Measurements from ENCODE around the gene SLMAP.
A peak's percentile ranks its signal among the peaks of the same experiment; 100 is the strongest.

SLMAP gene

DNA sequence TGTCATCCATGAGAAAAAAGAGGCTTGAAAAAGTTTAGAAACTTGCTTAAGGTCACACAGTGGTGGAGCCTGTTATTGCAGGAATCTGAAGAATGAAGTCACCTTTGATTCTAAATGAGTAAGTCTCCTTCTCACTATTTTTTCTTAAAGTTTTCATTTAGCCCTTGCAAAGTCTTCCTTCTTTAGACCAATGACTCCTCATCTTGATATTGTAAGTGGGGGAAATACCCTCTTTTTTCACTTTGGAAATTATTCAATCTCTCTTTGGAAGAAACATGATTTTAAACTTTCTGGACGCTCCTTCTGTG is 787 bp upstream of the SLMAP start:
- Histone ChIP-seq H3K4me3 (ENCODE audit: low read length) (peak overlapping the region; percentile 89), H3K4me1 (ENCODE audit: control insufficient read depth, low read depth, low read length) (peaks cover 13% of the 10 kb centered on the region), H3K27me3 (ENCODE audit: control insufficient read depth, insufficient read depth, low read length) (peaks cover 9% of the 10 kb centered on the region), H3K9ac (ENCODE audit: low read length) (peak overlapping the region; percentile 93), H3K9me3 (ENCODE audit: control insufficient read depth, low read depth, low read length) (no peaks in the 10 kb centered on the region), H3K36me3 (ENCODE audit: control insufficient read depth, low read depth, low read length) (peaks cover 6% of the 10 kb centered on the region), H3K27ac (ENCODE audit: low read length) (peak overlapping the region; percentile 99)

DNA sequence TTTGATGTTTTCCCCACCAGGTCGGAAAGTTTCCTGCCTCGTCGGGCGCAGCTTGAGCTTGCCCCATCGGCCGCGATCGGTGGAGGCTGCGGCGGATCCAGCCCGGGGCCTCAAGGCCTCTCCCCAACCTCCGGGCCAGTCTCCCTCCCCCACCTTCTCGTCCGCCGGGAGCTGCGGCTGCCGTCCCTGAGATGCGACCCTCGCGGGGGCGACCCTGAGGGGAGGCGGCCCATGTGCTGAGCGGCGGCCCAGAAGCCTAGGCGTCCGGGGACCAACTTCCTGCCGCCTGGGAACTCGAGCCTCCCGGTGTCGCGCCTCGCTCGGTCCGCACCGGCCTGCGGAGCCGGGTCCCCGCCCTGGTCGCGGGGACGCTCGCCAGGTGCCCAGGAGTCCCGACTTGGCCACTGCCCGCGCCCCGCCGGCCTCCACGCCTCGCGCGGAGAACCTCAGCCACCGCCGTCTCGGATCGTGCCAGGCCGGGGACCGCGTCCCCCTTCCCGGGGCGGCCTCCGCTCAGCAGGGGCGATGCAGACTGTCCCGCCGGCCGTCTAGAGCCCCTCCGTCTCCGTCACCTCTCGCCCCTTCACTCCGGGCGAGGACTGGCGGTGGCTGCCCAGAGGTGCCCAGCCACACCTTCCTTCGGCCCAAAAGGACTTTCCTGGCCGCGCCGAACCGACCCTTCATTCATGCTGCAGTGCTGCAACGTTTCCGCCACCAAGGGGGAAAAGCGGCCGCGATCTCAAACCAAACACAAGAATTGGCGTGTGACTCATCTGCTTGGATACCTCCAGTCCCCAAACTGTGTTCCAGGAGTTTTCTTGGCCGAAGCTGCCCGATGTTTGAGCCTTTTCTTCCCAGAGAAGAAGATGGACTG is 656 bp downstream of the SLMAP start:
- Histone ChIP-seq H3K27me3 (ENCODE audit: control insufficient read depth, insufficient read depth, low read length) (peaks cover 9% of the 10 kb centered on the region), H3K27ac (ENCODE audit: low read length) (peak overlapping the region; percentile 99), H3K9me3 (ENCODE audit: control insufficient read depth, low read depth, low read length) (no peaks in the 10 kb centered on the region), H3K9ac (ENCODE audit: low read length) (peak overlapping the region; percentile 93), H3K4me1 (ENCODE audit: control insufficient read depth, low read depth, low read length) (peaks cover 13% of the 10 kb centered on the region), H3K4me3 (ENCODE audit: low read length) (peak overlapping the region; percentile 89), H3K36me3 (ENCODE audit: control insufficient read depth, low read depth, low read length) (peaks cover 7% of the 10 kb centered on the region)

DNA sequence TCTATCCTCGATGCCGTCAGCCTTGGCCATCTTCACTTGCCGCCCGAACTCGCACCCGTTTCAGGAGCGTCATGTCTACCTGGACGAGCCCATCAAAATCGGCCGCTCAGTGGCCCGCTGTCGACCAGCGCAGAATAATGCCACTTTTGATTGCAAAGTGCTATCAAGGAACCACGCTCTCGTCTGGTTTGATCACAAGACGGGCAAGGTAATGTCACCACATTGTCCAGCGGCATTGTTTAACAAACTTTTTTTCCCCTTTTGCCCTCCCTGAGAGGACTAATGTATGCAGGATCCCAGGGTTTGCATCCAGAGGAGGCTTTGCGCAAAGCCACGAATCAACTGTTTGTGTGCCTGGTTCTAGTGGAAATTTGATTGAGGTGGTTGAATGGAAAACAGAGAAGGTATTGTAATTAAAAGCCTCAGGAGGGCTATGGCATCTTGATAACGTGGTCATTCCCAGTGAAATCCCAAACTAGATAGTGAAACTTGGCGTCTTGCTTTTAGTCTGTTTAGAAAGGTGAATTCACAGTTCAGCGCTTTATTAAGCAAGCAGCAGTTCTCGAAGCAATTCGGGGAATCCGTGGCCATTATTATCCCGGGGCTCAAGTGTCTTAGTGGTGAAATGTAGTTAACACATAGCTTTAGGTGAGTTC is 1.7 kb downstream of the SLMAP start:
- H3K4me3 ChIP-seq (ENCODE audit: low read length), result peak overlapping the region; percentile 89
- H3K9ac ChIP-seq (ENCODE audit: low read length), result peak overlapping the region; percentile 93
- peaks cover 13% of the 10 kb centered on the region for H3K4me1 ChIP-seq (ENCODE audit: control insufficient read depth, low read depth, low read length)
- H3K36me3 ChIP-seq (ENCODE audit: control insufficient read depth, low read depth, low read length), result peaks cover 7% of the 10 kb centered on the region
- no peak overlapping the region for H3K27ac ChIP-seq (ENCODE audit: low read length)
- peaks cover 9% of the 10 kb centered on the region for H3K27me3 ChIP-seq (ENCODE audit: control insufficient read depth, insufficient read depth, low read length)
- no peaks in the 10 kb centered on the region for H3K9me3 ChIP-seq (ENCODE audit: control insufficient read depth, low read depth, low read length)

DNA sequence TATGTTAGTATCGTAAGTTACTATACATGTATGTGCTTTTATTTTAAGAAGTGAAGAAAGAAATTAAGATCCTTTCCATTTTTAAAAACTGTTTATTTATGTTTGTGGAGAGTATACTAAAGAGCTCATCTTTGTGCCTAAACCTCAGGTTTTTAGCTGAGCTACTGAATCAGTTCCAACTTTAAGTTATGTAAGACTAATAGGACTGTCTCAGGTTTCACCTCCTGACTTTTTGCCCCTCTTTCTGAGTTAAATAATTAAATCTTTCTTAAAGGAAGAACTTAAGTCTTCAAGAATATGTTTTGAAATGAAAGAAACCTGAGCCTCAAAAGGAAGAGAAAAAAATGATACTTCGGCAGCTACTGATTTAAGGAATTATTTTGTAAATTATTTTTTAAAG is 2.6 kb downstream of the SLMAP start:
- Histone ChIP-seq H3K4me1 (ENCODE audit: control insufficient read depth, low read depth, low read length) (peaks cover 13% of the 10 kb centered on the region), H3K4me3 (ENCODE audit: low read length) (peak overlapping the region; percentile 89), H3K9me3 (ENCODE audit: control insufficient read depth, low read depth, low read length) (no peaks in the 10 kb centered on the region), H3K36me3 (ENCODE audit: control insufficient read depth, low read depth, low read length) (peaks cover 7% of the 10 kb centered on the region), H3K27ac (ENCODE audit: low read length) (no peak overlapping the region), H3K27me3 (ENCODE audit: control insufficient read depth, insufficient read depth, low read length) (peaks cover 9% of the 10 kb centered on the region), H3K9ac (ENCODE audit: low read length) (no peak overlapping the region)

DNA sequence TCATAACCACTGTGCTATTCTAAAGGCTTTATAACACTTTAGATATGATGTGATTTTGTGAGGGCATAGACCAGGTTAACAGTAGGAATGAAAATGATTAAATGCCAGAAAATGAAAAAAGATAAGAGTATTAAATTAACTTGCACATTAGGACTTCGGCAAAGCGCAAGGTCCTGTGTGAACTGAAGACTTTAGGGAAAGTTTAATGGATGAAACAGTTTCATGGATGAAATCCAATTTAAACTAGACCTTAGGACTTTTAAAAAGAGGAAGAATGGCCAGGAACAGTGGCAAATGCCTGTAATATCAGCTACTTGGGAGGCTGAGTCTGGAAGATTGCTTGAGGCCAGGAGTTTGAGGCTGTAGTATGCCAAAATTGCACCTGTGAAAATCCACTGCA is 8.7 kb downstream of the SLMAP start:
- Histone ChIP-seq H3K36me3 (ENCODE audit: control insufficient read depth, low read depth, low read length) (peaks cover 8% of the 10 kb centered on the region), H3K4me1 (ENCODE audit: control insufficient read depth, low read depth, low read length) (no peaks in the 10 kb centered on the region), H3K9ac (ENCODE audit: low read length) (no peak overlapping the region), H3K27me3 (ENCODE audit: control insufficient read depth, insufficient read depth, low read length) (no peaks in the 10 kb centered on the region), H3K27ac (ENCODE audit: low read length) (no peak overlapping the region), H3K9me3 (ENCODE audit: control insufficient read depth, low read depth, low read length) (no peaks in the 10 kb centered on the region), H3K4me3 (ENCODE audit: low read length) (no peak overlapping the region)

DNA sequence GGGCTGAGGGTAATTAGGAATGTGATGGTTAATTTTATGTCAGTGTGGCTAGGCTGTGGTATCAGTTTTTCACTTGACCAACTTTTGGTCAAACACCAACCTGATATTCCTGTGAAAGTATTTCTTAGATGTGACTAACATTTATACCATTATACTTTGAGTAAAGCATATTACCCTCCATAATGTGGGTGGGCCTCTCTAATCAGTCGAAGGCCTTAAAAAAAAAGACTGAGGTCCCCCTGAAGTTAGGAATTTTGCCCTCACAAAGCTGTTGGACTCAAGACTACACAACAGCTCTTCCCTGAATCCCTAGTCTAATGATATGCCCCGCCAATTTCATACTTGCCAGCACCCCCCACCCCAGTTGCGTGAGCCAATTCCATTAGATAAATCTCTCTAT is 12.5 kb downstream of the SLMAP start:
- no peak overlapping the region for H3K27ac ChIP-seq (ENCODE audit: low read length)
- H3K4me1 ChIP-seq (ENCODE audit: control insufficient read depth, low read depth, low read length), result peaks cover 4% of the 10 kb centered on the region
- H3K27me3 ChIP-seq (ENCODE audit: control insufficient read depth, insufficient read depth, low read length), result no peaks in the 10 kb centered on the region
- H3K9ac ChIP-seq (ENCODE audit: low read length), result no peak overlapping the region
- H3K36me3 ChIP-seq (ENCODE audit: control insufficient read depth, low read depth, low read length), result peaks cover 3% of the 10 kb centered on the region
- H3K4me3 ChIP-seq (ENCODE audit: low read length), result no peak overlapping the region
- H3K9me3 ChIP-seq (ENCODE audit: control insufficient read depth, low read depth, low read length), result no peaks in the 10 kb centered on the region

DNA sequence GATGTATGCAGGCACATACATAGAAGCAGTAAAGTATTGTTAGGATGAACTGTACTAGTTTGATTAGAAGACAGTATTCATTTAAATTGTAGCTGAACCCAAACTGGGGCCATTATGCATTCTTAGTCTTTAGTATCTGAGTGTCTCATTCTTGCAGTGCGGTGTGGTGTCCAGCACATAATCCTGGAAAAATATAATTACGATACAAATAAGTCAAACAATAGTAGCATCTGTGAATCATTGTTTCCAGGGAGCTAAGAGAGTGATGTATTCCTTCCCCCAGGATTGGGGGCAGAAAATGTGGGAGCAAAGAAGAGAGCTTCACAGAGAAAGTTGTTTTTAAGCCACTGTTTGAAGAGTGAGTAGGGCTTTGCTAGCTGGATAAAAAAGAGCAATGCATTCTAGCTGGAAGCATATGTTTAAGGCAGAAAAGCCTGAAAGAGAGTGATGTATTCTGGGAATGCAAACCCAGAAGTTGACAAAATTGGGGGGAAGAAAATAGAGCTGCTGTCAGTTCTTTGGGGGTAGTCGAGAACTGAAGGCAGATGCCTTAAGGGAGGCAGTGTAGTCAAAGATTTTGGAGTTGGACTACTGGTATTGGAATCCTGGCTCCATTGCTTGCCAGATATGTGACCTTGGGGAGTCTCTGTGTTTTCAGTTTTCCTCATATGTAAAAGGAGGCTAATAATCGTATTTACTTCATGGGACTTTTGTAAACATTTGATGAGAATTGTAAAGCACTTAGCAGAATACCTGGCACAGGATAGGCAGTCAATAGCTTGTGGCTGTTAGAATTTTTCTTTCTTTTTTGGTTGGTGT is 14.1 kb downstream of the SLMAP start:
- H3K9me3 ChIP-seq (ENCODE audit: control insufficient read depth, low read depth, low read length), result no peaks in the 10 kb centered on the region
- no peak overlapping the region for H3K27ac ChIP-seq (ENCODE audit: low read length)
- H3K4me3 ChIP-seq (ENCODE audit: low read length), result no peak overlapping the region
- peaks cover 4% of the 10 kb centered on the region for H3K4me1 ChIP-seq (ENCODE audit: control insufficient read depth, low read depth, low read length)
- no peaks in the 10 kb centered on the region for H3K36me3 ChIP-seq (ENCODE audit: control insufficient read depth, low read depth, low read length)
- no peaks in the 10 kb centered on the region for H3K27me3 ChIP-seq (ENCODE audit: control insufficient read depth, insufficient read depth, low read length)
- no peak overlapping the region for H3K9ac ChIP-seq (ENCODE audit: low read length)

DNA sequence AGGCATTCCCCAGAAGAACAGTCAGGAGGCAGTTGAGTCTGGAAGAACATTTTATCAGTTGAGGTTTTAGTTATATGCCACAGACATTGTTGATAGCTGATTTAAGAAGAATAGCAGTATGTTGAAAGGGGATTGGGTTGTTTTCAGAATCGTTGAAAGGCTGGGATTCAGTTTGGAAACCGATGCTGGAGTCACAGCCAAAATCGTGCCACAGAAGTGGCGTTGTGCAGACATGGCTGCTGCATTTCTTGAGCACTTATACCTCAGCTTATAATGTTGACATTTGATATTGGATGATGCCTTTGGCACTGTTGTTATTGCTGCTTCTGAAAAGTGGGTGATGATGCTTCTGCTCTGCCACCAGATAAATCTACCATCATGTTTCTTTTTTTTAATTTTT is 16.1 kb downstream of the SLMAP start:
- H3K27me3 ChIP-seq (ENCODE audit: control insufficient read depth, insufficient read depth, low read length), result no peaks in the 10 kb centered on the region
- H3K9ac ChIP-seq (ENCODE audit: low read length), result no peak overlapping the region
- peaks cover 4% of the 10 kb centered on the region for H3K4me1 ChIP-seq (ENCODE audit: control insufficient read depth, low read depth, low read length)
- no peaks in the 10 kb centered on the region for H3K9me3 ChIP-seq (ENCODE audit: control insufficient read depth, low read depth, low read length)
- no peak overlapping the region for H3K4me3 ChIP-seq (ENCODE audit: low read length)
- H3K36me3 ChIP-seq (ENCODE audit: control insufficient read depth, low read depth, low read length), result no peaks in the 10 kb centered on the region
- H3K27ac ChIP-seq (ENCODE audit: low read length), result no peak overlapping the region

DNA sequence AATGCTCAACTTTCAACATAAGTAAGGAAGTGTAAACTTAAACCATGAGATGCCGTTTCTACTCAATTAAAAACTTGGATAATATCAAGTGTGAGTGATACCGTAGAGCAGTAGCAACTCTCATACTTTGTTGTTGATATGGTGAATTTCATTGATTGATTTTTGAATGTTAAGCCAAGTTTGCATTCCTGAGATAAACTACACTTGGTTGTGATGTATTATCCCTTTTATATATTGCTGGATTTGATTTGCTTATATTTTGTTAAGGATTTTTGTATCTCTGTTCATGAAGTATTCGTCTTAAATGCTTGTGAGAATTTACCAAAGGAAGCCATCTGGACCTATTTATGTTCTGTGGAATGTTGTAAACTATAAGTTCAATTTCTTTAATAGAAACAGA is 21.7 kb downstream of the SLMAP start:
- H3K27ac ChIP-seq (ENCODE audit: low read length), result no peak overlapping the region
- no peak overlapping the region for H3K9ac ChIP-seq (ENCODE audit: low read length)
- no peaks in the 10 kb centered on the region for H3K4me1 ChIP-seq (ENCODE audit: control insufficient read depth, low read depth, low read length)
- no peaks in the 10 kb centered on the region for H3K9me3 ChIP-seq (ENCODE audit: control insufficient read depth, low read depth, low read length)
- no peaks in the 10 kb centered on the region for H3K36me3 ChIP-seq (ENCODE audit: control insufficient read depth, low read depth, low read length)
- H3K4me3 ChIP-seq (ENCODE audit: low read length), result no peak overlapping the region
- H3K27me3 ChIP-seq (ENCODE audit: control insufficient read depth, insufficient read depth, low read length), result no peaks in the 10 kb centered on the region

DNA sequence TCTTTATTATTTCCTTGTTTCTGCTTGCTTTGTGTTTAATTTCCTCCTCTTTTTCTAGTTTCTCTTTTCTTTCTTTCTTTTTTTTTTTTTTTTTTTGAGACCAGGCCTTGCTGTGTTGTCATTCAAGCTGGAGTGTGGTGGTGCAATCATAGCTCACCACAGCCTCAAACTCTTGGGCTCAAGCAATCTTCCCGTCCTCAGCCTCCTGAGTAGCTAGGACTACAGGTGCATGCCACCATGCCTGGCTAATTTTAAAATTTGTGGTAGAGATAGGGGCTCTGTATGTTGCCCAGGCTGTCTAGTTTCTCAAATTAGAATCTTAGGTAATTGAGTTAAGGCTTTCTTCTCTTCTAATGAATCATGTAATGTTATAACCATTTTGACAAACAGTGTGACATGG is 22.4 kb downstream of the SLMAP start:
- Histone ChIP-seq H3K27me3 (ENCODE audit: control insufficient read depth, insufficient read depth, low read length) (no peaks in the 10 kb centered on the region), H3K9me3 (ENCODE audit: control insufficient read depth, low read depth, low read length) (no peaks in the 10 kb centered on the region), H3K36me3 (ENCODE audit: control insufficient read depth, low read depth, low read length) (no peaks in the 10 kb centered on the region), H3K9ac (ENCODE audit: low read length) (no peak overlapping the region), H3K4me1 (ENCODE audit: control insufficient read depth, low read depth, low read length) (no peaks in the 10 kb centered on the region), H3K27ac (ENCODE audit: low read length) (no peak overlapping the region), H3K4me3 (ENCODE audit: low read length) (no peak overlapping the region)

DNA sequence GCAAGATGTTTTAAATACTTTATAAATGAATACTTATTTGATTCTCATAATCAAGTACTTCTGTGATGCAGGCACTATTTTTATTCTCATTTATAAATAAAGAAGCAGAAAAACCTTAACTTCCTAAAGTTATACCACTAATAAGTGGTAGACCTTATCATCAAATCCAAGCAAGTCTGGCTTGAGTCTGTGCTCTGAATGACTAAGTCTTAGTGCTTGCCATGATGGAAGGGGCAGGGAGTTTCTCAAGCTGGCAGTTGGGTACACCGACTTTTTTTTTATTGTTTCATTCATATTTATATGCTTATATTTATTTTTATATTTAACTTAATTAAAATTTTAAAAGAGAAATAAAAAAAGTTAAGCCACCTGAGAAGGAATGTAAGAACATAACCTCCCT is 23.6 kb downstream of the SLMAP start:
- H3K4me3 ChIP-seq (ENCODE audit: low read length), result no peak overlapping the region
- no peak overlapping the region for H3K27ac ChIP-seq (ENCODE audit: low read length)
- no peak overlapping the region for H3K9ac ChIP-seq (ENCODE audit: low read length)
- no peaks in the 10 kb centered on the region for H3K9me3 ChIP-seq (ENCODE audit: control insufficient read depth, low read depth, low read length)
- no peaks in the 10 kb centered on the region for H3K27me3 ChIP-seq (ENCODE audit: control insufficient read depth, insufficient read depth, low read length)
- no peaks in the 10 kb centered on the region for H3K4me1 ChIP-seq (ENCODE audit: control insufficient read depth, low read depth, low read length)
- H3K36me3 ChIP-seq (ENCODE audit: control insufficient read depth, low read depth, low read length), result no peaks in the 10 kb centered on the region

Measured in iPS-18a (cell line).